Umbilical cord (tissue), 2 donors: Measurements from ENCODE around the gene SEC14L1. TPM values are rescaled to one million over a fixed set of nuclear protein-coding genes. Genes with fewer than 3 reads are reported as not detected.

ENCODE experiments used
- DNase-seq: peaks from one replicate; pipeline ENCODE4 v3.0.0-alpha.2; 2015; ENCODE audit warnings: low spot score
- total RNA-seq: library from RNA; depleted of rRNA; stranded (reverse); fragments of >200 nt; gene quantifications from one replicate; pipeline ENCODE4 v1.2.3, GENCODE V29; 2014; ENCODE audit warnings: low replicate concordance; ENCODE audit not compliant: insufficient read depth

SEC14L1 gene
- total RNA-seq, 1 donor from 2014 or later = 45.7 TPM

DNA sequence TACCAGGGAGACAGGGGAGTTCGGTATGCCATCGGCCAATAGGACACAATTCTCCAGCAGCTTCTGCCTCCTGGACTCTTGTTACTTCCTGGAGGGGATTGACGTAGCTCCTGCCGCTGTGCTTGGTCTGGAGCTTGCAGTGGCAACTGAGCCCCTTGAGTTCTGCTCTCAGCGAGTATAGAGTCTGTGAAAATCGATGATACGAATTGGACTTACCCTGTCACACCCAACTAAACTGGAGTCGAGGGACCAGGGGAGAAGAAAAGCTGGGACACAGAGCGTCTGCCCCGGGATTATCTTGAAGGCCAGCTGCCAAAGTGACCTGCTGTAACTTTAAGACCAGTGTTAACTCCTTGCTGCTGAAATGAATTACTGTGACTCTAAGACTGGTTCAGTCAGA lies 22.2 kb downstream of the SEC14L1 start:
- DNase-seq = peak; percentile 23

DNA sequence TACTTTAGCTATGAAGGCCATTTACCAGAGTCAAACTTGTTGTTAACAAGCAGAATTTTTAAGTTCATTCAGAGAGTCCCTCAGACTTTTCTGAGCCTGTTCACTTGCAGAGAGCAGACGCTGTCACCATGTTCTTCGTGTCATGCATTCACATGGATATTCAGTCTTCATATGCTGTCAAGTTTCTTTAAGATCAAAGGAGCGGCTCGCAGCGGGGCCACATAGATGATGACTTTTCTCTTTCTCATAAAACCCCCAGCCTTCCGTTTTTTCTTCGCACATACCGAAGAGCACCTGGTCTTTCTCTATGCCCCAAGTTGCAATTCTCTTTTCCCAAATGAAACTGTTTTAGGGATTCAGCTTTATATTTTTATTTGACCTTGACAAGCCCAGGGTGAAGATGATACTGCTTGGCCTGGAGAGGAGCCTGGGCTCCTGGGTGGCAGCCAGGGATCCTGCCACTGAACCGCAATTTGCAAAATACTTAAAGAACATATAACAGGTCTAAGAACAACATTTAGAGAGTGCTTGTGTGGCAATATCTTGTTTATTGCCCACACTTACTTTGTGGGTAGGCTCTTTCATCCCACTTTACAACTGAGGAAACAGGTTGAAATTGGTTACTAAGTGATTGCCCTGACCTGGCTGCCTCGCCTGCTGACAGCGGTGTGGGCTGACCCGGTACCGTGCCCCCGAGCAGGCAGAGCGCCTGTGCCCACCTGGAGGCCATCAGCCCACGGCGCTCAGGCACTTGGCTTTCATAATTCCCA lies 22.9 kb downstream of the SEC14L1 start:
- no peak for DNase-seq

DNA sequence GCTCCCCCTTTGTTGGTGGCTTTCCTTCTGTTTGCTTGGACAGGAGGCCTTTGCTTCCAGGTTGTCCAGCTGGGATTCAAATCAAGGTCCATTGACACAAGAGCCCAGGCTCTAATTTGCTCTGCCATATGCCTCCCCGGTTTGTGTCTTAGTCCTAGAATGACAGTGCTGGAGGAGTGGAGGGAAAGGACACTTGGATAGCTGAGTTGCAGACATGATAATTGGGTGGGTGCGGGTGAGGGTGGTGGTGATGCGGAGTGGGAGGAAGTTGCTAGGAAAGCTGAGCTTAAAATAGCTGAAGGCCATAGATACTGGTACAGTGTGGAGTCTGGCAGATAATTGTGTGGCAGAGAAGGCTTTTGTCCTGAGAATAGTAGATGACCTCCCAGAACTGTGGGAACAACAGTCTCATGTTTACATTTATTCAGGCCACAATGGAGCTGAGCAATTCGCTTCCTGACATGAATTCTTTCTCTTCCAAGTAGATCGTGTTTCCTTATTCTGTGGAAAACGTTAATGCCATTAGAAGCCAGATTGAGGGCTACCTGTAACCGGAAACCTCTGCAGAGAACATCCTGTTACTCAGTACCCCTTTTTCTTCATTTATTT lies 23.8 kb downstream of the SEC14L1 start:
- DNase-seq = no peak

DNA sequence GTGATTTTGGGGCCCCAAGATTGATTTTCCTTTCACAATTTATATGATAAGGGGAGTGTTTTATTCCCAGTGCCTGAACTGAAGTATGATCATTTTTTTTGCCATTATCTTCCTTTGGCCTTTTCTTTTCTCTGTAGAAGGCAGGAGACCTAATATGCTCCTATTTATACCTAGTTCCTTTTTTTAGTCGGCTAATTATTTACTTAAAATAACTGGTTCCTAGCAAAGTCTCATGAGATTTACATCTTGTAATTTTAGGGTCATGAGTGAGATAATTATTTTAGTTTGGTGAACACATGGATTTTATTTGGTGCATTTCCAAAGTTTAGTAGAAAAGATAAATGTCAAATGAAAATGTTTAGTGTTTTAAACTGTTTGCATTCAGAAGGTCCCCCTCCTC lies 24.8 kb downstream of the SEC14L1 start:
- no peak for DNase-seq

DNA sequence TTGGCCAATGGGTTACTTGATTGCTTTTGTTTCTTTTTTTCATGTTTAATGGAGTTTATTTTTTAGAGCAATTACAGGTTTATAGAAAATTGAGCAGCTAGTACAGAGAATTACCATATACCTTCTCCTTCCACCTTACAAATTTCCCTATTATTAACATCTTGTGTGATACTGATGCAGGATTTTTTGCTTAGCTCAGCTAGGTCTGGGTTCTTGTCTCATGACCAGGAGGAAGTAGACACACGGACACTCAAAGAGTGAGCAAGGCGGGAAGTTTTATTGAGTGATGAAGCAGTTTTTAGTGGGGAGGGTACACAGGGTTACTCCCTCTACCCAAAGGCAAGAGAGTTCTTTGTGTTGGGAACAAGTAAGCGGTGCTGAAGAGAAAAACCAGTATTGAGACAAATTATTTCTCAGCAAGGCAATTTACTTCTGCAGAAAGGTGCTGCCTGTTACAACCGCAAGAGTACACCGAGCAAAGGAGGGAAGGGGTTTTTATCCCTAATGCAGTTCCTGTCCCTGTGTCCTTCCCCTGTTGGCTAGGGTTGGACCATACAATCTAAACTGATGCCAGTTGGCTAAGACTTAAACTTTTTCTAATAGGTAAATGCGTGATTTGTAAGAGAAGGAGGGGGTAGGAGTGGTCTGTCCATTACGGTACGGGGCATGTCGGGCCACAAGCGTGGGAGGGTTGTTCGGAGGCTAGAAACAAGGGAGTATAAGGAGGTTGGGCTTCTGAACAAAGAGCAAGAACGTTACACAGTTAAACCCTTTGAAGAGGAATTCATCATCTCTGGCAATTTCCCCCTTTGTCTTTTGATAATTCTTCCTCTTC lies 26.9 kb downstream of the SEC14L1 start:
- no peak for DNase-seq

DNA sequence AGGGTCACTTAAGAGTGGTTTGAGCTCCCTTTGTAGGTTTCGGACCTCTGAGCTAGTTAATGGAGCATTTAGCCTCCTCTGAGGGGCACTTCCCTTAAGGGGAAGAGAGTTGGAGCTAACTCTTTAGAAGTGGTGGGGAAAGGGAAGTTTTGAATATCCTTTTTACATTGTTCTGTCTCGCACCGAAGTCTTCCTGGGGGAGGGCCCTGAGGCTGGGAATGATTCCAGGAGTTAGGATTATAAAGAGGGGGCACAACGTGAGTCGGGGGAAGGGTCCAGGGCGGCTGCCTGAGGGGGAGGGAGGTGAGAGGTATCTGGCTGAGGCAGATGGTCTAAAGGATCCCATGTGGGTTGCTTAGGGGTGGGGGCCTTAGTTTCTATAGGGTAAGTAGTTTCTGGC lies 32.3 kb downstream of the SEC14L1 start:
- DNase-seq = no peak

DNA sequence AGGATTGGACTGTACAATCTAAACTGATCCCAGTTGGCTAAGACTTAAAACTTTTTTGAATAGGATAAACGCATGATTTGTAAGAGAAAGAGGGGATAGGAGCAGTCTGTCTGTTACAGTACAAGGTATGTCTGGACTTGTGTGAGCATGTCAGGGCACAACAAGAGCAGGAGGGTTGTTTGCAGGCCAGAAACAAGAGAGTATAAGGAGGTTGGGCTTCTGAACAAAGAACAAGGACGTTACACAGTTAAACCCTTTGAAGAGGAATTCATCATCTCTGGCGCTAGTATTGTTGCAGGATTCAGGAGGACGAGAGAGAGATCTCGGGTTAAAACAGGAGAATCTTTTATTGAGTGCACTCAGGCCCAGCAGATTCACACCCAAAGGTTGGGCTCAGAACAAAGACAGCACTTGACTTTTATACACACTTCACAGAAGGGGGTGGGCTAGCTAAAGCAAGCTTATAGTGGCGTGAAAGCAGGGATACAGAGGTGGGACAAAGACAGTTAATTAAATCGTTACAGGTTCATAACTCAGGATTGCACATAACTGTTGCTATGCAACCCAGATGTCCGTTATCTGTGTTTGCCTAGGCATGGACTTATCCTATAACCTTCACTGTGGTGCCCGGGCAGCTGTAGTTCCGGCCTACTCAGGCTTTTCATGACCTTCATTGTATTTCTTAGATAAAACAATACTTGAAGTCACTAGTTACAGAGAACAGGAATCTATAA lies 34.3 kb downstream of the SEC14L1 start:
- DNase-seq = no peak

DNA sequence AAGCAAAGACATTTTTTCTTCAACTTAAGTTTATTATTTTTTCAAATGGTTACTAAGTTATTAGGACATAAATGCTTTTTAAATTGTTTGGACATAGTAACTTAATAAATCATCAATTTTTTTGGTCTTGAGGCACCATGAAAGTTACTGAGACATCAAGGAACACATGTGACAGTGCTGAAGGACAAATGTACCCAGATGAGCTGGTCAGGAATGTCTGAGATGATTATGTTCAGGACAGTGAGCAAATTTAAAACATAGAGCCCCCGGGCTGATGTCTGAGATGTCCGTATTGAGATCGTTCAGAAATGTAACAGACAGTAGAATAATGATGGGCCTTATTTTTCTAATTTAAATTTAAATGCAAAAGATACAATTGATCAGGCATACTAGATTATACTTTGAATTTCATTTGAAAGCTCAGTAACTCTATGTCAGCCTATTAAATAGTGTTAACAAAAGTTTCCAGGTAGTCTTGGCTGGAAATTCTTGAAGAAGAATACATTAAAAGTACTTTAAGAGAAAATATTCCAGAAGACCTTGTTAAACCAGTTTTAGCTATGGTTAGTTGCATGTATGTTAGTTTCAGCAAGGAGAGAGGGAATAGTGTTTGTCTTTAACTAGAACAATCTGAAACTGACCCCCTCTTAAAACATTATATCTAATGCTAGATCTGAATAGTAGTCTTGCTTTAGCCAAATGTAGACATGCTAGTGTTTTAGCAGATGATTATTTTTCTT lies 36.4 kb downstream of the SEC14L1 start:
- no peak for DNase-seq

DNA sequence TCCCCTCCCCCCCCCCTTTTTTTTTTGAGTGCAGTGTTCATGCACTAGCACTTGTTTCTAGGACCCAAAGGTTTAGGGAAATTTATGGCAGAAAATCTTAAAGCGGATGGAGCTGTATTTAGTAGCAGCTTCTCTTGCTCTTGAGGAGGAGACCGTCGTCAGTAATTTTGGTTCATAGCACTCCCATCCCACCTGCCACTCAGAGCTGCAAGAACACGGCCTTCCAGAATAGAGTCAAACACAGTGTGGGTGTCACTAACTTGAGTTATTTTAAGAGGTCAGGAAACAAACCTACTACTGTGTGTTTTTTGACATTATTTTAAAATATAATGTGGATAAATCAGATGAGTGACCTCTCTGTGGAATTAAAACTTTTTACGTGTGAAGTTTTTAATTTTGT lies 37.3 kb downstream of the SEC14L1 start:
- no peak for DNase-seq

DNA sequence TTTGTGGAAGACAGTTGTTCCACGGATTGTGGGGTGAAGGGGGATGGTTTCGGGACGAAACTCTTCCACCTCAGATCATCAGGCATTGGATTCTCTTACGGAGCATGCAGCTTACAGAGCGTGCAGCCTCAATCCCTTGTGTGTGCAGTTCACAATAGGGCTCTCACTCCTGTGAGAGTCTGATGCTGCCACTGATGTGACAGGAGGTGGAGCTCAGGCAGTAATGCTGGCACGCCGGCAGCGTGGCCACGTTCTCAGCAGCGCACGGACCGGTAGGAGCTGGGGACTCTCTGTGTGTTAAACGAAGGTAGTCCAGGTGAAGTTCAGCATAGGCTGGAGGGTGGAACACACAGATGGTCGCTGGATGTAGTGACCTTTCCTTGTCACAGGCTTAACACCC lies 37.8 kb downstream of the SEC14L1 start:
- DNase-seq = no peak

DNA sequence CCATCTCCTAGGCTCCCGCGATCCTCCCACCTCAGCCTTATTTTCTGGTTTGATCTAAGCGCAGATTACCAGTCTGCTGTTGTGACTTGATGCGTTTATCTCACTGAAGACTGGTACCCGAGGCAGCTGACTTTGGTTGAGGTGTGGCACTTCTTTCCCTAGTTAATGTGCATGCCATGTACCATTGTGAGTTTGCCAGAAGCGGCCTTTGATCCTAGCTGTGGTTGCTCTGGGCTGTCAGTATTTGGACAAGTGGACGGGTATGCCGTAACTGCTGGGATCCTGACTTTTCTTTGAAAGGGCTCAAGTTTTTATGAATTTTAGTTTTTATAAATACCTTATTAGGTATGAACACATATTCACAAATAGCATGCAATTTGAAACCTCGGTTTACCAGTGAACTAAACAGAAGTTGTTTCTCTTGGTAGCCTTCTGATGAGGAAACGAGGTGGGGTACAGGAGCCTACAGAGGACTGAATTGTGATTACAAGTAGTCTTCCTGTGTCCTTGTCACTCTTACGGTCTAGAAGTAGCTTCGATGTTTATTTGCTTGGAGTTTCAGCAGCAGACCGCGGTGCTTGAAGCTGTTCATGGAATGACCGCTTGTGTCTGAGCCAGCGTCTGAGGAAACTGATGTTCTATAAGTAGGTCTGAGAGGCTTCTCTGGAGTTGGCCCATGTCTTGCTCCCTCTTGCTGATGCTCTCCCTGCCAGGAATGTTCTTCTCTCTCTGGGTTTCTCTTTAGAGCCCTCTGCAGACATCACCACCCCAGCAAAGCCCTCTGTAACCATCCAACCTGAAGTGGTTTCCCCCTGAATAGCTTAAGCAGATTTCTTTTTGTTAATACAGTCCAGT lies 40.0 kb downstream of the SEC14L1 start:
- DNase-seq = no peak

DNA sequence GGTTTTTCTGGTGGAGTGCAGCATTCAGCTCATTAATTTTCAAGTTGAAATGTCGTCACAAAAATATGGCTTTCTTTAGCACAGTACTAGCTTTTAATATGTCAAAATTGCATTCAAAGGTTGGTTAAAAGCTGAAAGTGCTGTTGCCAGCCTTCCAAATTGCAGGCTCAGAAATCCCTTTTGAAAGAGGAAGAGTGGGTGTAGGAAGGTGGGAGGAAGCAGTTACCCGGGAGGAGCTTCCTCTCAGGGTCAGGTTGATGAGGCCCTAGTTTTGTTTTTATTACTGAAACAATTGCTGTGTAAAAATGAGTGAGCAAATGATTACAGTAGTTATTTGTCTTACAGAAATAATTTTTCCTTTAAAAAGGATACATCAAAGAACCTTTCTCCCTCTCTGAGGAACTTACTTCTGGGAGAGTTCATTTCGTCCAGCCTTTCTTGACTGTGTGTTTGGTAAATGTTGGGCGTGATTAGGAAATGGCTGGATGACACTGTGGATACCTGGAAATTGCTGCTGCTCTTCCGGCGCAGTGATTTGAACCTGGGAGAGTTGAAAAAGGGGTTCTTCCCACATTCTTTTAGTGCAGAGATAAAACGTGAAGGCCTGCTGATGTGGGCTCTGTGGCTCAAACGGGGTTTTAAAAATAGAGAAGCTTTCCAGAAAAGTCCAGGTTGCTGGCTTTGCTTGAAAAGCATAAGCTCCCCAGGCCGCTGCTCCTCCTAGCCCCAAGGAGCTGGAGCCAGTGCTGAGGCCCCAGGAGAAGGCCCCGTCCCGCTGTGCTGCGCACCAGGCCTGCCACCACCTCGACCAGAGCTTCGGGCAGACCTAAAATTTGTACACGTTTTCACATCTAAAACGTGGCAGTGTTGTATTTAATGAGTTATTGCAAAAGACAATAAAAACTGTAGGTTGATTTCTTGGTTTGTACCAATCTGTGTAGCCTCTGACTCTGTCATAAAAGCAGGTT lies 41.7 kb downstream of the SEC14L1 start:
- no peak for DNase-seq

DNA sequence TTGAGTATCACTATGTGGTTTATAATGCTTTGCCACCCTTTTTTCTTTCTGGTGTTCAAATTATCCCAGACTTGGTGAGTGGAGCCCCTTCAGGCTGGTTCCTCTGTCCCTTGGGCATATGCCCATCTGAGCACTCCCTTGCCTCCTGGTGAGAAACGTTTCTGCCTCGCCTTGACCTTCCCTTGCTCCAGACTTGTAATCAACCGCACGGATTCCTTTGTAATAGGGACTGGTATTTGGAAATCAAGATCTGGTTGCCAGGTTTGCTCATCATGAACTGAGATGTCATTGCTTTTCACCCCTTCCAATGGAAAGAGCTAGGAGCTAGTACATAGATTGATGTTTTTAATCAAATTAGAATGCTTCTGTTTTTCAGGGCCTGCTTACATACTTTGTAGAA lies 43.7 kb downstream of the SEC14L1 start:
- DNase-seq = no peak

DNA sequence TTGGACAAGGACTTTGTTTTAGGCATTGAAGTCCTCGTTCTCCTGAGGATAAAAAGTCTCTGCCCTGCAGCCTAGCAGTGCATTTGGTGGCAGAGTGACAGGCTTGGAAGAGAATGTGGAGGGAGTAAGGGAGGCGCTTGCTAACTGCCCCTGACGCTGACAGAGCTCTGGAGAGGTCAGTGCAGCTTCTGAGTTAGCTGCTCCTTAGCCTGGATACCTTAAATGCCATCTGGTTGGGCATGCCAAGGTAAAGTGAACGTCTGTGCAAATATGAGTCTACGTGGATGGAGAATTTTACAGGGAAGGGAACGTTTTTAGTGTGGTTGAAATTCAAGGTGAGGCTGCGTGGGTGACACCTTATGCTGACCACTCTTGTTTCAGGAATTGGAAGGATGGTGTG lies 44.4 kb downstream of the SEC14L1 start:
- DNase-seq = no peak

DNA sequence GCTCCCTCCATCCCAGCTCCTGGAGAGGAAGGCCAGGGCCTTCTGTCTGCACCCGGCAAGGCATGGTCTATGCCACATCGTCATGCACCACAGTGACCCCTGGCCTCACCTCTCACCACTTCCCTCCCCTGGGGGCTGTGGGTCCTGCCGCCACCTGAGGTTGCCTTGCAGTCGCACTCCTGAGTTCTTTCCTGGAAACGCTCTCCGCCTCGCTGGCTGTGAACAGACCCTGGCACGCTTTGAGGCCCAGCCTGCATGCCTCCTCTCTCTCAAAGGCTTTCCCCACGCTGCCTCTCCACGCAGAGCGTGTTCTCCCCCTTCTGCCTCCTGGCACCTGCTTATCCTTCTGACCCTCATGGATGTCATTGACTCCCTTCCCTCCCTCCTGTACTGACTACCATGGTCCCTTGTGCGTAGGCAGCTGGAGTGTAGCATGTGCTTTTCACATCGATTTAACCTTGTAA lies 45.4 kb downstream of the SEC14L1 start:
- no peak for DNase-seq

DNA sequence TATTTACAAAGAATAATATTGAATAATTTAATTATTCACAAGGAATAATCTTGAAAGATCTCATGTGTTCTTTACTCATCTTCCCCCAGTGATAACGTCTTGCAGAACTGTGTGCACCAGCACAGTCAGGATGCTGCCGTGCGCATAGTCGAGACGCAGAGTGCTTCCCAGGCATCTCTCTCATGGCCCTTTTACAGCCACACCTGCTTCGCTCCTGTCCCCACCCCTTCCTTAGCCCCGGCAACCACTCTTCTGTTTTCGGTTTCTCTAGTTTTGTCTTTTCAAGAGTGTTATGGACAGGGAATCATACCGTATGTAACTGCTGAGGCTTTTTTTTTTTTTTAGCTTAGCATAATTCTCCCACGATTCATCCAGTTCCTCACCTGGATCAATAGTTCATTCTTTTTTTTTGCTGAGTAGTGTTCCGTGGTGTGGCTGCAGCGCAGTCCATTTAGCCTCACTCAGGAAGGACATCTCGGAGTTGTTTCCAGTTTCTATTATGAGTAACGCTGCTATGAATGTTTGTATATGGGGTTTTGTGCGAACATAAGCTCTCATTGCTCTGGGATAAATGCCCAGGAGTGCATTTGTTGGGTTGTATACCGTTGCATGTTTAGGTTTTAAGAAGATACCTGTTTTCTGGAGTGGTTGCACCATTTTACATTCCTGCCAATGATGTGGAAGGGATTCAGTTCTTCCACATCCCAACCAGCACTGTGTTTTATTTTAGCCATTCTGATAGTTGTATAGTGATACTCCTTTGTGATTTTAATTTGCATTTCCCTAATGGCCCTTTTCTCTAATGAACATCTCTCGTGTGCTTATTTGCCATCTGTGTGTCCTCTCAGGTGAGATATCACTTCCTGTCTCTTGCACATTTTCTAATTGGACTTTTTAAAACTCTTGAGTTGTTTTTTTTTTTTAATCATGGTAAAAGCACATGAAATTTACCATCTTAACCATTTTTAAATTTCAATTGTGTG lies 47.6 kb downstream of the SEC14L1 start:
- no peak for DNase-seq

DNA sequence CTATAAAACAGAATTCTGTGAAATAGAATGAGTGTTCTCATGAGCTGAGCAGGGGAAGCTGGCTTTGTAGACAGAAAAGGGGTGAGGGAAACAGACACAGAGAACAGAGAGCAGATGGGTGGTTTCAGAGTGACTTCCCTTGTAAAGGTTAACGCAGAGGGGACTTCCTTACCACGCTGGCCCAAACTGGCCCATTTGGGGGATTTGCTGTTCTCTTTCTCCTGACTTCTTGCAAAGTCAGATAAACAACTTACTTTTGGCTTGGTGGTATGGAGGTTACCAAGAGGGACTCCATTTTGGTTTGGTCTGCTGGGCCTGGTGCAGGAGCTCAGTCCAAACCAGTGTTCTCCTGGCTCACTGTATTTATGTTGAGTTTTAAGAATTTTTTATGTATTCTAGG lies 48.4 kb downstream of the SEC14L1 start:
- no peak for DNase-seq

DNA sequence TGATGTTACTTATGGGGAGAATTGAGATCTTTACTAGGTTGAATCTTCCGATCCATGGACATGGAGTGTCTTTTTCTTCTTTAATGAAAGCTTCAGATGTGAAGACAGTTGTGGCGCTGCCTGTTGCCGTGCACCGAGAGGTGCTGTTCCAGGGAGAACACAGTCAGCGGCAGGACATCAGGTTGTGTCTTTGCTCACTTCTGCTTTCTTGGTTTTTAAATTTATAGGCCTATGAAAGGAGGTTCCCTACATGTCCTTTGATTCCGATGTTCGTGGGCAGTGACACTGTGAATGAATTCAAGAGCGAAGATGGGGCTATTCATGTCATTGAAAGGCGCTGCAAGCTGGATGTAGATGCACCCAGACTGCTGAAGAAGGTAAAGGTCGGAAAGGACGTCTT lies 49.8 kb downstream of the SEC14L1 start:
- no peak for DNase-seq
